Osteoblast (primary cell): ENCODE measurements around the gene SLC12A7. TPM values are rescaled to one million over a fixed set of nuclear protein-coding genes. Genes with fewer than 3 reads are reported as not detected.
"Not testable (repeated sequence)": the region's sequence is repeated elsewhere in the genome, so short reads cannot be mapped to it uniquely, and the experiment has no call there.

ENCODE experiments used
- DNase-seq: peaks from one replicate; pipeline ENCODE4 v3.0.0; 2011; ENCODE audit warnings: low spot score, mixed read lengths; ENCODE audit not compliant: insufficient read length; ENCODE audit errors: missing footprints
- H2AFZ ChIP-seq: 2 replicates; pipeline ENCODE4 v1.6.0; 2011; ENCODE audit warnings: mild to moderate bottlenecking, low read length
- H3K27ac ChIP-seq: 2 replicates; pipeline ENCODE4 v1.5.1; 2011; ENCODE audit warnings: mild to moderate bottlenecking, low read depth, low read length, moderate library complexity
- H3K27me3 ChIP-seq: 2 replicates; pipeline ENCODE4 v1.6.0; 2012; ENCODE audit warnings: mild to moderate bottlenecking, control low read depth, inconsistent platforms, low read length, moderate library complexity; ENCODE audit not compliant: insufficient read depth
- H3K36me3 ChIP-seq: 2 replicates; pipeline ENCODE4 v1.5.1; 2011; ENCODE audit warnings: mild to moderate bottlenecking, low read length, control low read depth, moderate library complexity; ENCODE audit not compliant: insufficient read depth
- H3K4me1 ChIP-seq: 2 replicates; pipeline ENCODE4 v1.5.1; 2011; ENCODE audit warnings: mild to moderate bottlenecking, low read length, control low read depth, moderate library complexity; ENCODE audit not compliant: insufficient read depth
- H3K4me2 ChIP-seq: 2 replicates; pipeline ENCODE4 v1.6.0; 2011; ENCODE audit warnings: mild to moderate bottlenecking, low read length; ENCODE audit not compliant: insufficient read depth
- H3K4me3 ChIP-seq: fragments of 200-600 bp; sonication (generic); 3 replicates; pipeline ENCODE4 v1.5.1; 2012; ENCODE audit warnings: mild to moderate bottlenecking, low read length, inconsistent platforms; ENCODE audit not compliant: insufficient read depth
- H3K79me2 ChIP-seq: 2 replicates; pipeline ENCODE4 v1.6.0; 2012; ENCODE audit warnings: mild to moderate bottlenecking, low read length, control low read depth, inconsistent platforms; ENCODE audit not compliant: insufficient read depth
- H3K9me3 ChIP-seq: 2 replicates; pipeline ENCODE4 v1.5.1; 2011; ENCODE audit warnings: low read depth, low read length, control low read depth
- H4K20me1 ChIP-seq: 2 replicates; pipeline ENCODE4 v1.6.0; 2012; ENCODE audit warnings: mild to moderate bottlenecking, low read length, control low read depth; ENCODE audit not compliant: insufficient read depth
- total RNA-seq: library from RNA; depleted of rRNA; stranded (reverse); fragments of >200 nt; gene quantifications from 2 replicates; pipeline ENCODE4 v1.2.3, GENCODE V29; 2012
- TF ChIP-seq, protein P1 (sequence below): IDR thresholded peaks from 2 replicates; pipeline ENCODE4 v1.5.1; 2011; ENCODE audit warnings: mild to moderate bottlenecking, low read depth, low read length, moderate library complexity; ENCODE audit errors: extremely low read depth

Gene SLC12A7
- total RNA-seq, 1 donor: 6.9 TPM

- no peak overlapping the region for H3K4me3 ChIP-seq
- TF ChIP-seq, protein P1, sequence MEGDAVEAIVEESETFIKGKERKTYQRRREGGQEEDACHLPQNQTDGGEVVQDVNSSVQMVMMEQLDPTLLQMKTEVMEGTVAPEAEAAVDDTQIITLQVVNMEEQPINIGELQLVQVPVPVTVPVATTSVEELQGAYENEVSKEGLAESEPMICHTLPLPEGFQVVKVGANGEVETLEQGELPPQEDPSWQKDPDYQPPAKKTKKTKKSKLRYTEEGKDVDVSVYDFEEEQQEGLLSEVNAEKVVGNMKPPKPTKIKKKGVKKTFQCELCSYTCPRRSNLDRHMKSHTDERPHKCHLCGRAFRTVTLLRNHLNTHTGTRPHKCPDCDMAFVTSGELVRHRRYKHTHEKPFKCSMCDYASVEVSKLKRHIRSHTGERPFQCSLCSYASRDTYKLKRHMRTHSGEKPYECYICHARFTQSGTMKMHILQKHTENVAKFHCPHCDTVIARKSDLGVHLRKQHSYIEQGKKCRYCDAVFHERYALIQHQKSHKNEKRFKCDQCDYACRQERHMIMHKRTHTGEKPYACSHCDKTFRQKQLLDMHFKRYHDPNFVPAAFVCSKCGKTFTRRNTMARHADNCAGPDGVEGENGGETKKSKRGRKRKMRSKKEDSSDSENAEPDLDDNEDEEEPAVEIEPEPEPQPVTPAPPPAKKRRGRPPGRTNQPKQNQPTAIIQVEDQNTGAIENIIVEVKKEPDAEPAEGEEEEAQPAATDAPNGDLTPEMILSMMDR: no peak
- no peaks in the 10 kb centered on the region for H3K79me2 ChIP-seq
- no peak for DNase-seq
- H3K4me2 ChIP-seq: no peak overlapping the region
- no peaks in the 10 kb centered on the region for H4K20me1 ChIP-seq
- H3K27me3 ChIP-seq: no peaks in the 10 kb centered on the region
- no peaks in the 10 kb centered on the region for H3K36me3 ChIP-seq
- H3K9me3 ChIP-seq: no peaks in the 10 kb centered on the region
- no peaks in the 10 kb centered on the region for H3K4me1 ChIP-seq
- no peak overlapping the region for H2AFZ ChIP-seq
- no peak overlapping the region for H3K27ac ChIP-seq
Measured at GRCh38 chr5:1083823-1084605, 27.8 kb downstream of the SLC12A7 start.

DNA sequence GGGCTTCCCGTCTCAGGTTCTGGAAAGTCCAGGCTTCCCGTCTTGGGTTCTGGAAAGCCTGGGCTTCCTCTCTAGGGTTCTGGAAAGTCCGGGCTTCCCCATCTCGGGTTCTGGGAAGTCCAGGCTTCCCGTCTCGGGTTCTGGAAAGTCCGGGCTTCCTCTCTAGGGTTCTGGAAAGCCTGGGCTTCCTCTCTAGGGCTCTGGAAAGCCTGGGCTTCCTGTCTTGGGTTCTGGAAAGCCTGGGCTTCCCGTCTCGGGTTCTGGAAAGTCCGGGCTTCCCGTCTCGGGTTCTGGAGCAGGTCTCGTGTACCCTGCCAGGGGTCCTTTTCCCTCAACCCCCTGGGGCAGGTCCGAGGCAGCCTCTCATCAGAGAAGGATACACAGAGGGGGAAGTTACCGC is 28.8 kb downstream of the SLC12A7 start:
- not testable (repeated sequence) for H2AFZ ChIP-seq, H3K27ac ChIP-seq, H3K9me3 ChIP-seq

GRCh38 chr5:1081519-1081918 is 30.3 kb downstream of the SLC12A7 start:
- no peak overlapping the region for H3K27ac ChIP-seq
- DNase-seq: no peak
- no peak overlapping the region for H3K4me2 ChIP-seq
- no peaks in the 10 kb centered on the region for H3K36me3 ChIP-seq
- H3K79me2 ChIP-seq: no peaks in the 10 kb centered on the region
- H3K9me3 ChIP-seq: no peaks in the 10 kb centered on the region
- no peaks in the 10 kb centered on the region for H3K27me3 ChIP-seq
- TF ChIP-seq, protein P1: no peak
- no peaks in the 10 kb centered on the region for H3K4me1 ChIP-seq
- H3K4me3 ChIP-seq: no peak overlapping the region
- H4K20me1 ChIP-seq: no peaks in the 10 kb centered on the region
- no peak overlapping the region for H2AFZ ChIP-seq

More for the DNA sequence above, 28.8 kb downstream of the SLC12A7 start:
- not testable (repeated sequence) for H3K79me2 ChIP-seq, H3K4me2 ChIP-seq, DNase-seq, H3K27me3 ChIP-seq, H3K36me3 ChIP-seq, H4K20me1 ChIP-seq, H3K4me1 ChIP-seq, H3K4me3 ChIP-seq

DNA sequence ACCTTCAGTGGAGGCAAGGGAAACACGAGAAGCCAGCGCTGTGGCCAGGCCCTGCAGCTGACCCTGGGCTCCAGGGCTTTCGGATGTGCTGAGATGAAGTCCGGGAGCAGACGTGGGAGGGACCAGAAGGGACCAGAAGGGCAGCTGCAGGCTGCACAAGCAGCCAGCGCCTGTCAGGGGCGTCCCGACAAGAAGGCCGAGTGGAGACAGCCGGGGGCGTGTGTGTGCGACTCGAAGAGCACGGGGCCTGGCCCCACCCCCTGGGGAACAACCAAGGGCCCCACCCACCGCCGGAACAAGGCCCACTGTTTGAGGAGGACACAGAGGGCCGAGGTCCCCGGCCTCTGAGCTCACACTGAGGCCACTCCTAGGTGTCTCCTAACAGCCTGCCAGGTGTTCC is 31.4 kb downstream of the SLC12A7 start:
- Histone ChIP-seq H3K4me2 (no peak overlapping the region), H3K79me2 (no peaks in the 10 kb centered on the region), H3K4me3 (no peak overlapping the region), H3K27me3 (no peaks in the 10 kb centered on the region), H2AFZ (no peak overlapping the region), H3K4me1 (no peaks in the 10 kb centered on the region), H4K20me1 (no peaks in the 10 kb centered on the region), H3K36me3 (no peaks in the 10 kb centered on the region), H3K9me3 (no peaks in the 10 kb centered on the region), H3K27ac (no peak overlapping the region)
- TF ChIP-seq, protein P1: no peak
- no peak for DNase-seq
